Stomach (tissue), 4 donors: Measurements from ENCODE around the gene ASPDH.

Experiments
- CTCF ChIP-seq, 7 experiments: fragments of 450-650 bp in 4 of 7; fragments of 200-600 bp in 3 of 7; sonication (generic) in 3 of 7; IDR thresholded peaks; one replicate each; pipeline ENCODE4 v1.5.1; 2016 to 2019; ENCODE audit warnings: antibody characterized with exemption in 7 of 7, control low read depth in 2 of 7, mild to moderate bottlenecking in 1 of 7
- EP300 ChIP-seq: sonication (generic); formaldehyde crosslinking; IDR thresholded peaks from one replicate; pipeline ENCODE4 v1.6.1; 2017; ENCODE audit warnings: antibody characterized with exemption
- POLR2A ChIP-seq, 4 donors: fragments of 450-650 bp; IDR thresholded peaks; one replicate each; pipeline ENCODE4 v1.6.1; 2016; ENCODE audit warnings: antibody characterized with exemption in 4 of 4, control low read depth in 2 of 4, mild to moderate bottlenecking in 1 of 4, moderate library complexity in 1 of 4
- POLR2AphosphoS5 ChIP-seq, 3 donors: sonication (generic); formaldehyde crosslinking; IDR thresholded peaks; one replicate each; pipeline ENCODE4 v1.6.1; 2016; ENCODE audit warnings: antibody characterized with exemption in 3 of 3

- TF ChIP-seq CTCF (IDR thresholded peaks at IDR 0.05) (no peak), POLR2AphosphoS5 (IDR thresholded peaks at IDR 0.05) (no peak), POLR2A (IDR thresholded peaks at IDR 0.05) (no peak), EP300 (no peak)
Measured at GRCh38 chr19:50515168-50515561, 1.5 kb upstream of the ASPDH start.
